Neural cell (in vitro differentiated cells): ENCODE results near the gene OCSTAMP. TPM values are rescaled to one million over a fixed set of nuclear protein-coding genes. Genes with fewer than 3 reads are reported as not detected.

ENCODE experiments used
- H2AFZ ChIP-seq: fragments of 200-600, 300-800 bp; sonication (generic), shearing (Covaris generic); 2 replicates; pipeline ENCODE4 v1.6.0; 2014; ENCODE audit warnings: low read depth, mild to moderate bottlenecking, antibody characterized with exemption, low read length, moderate library complexity
- H3F3A ChIP-seq: fragments of 200-600 bp; shearing (Covaris generic); 2 replicates; pipeline ENCODE4 v1.6.1; 2016; ENCODE audit warnings: mild to moderate bottlenecking, moderate library complexity, mixed read lengths, antibody characterized with exemption, low read length; ENCODE audit not compliant: insufficient read depth, poor library complexity, severe bottlenecking
- H3K27ac ChIP-seq: fragments of 200-600, 300-800 bp; sonication (generic), shearing (Covaris generic); 2 replicates; pipeline ENCODE4 v1.5.1; 2014; ENCODE audit warnings: mild to moderate bottlenecking, low read length, moderate library complexity
- H3K27me3 ChIP-seq: fragments of 300-800, 200-600 bp; sonication (generic), shearing (Covaris generic); 2 replicates; pipeline ENCODE4 v1.6.0; 2014; ENCODE audit warnings: mild to moderate bottlenecking, low read depth, low read length, moderate library complexity; ENCODE audit not compliant: insufficient read depth
- H3K36me3 ChIP-seq: fragments of 300-800, 200-600 bp; sonication (generic), shearing (Covaris generic); 2 replicates; pipeline ENCODE4 v1.5.1; 2014; ENCODE audit warnings: mild to moderate bottlenecking, antibody characterized with exemption, low read length, moderate library complexity; ENCODE audit not compliant: insufficient read depth
- H3K4me2 ChIP-seq: fragments of 300-800, 200-600 bp; sonication (generic), shearing (Covaris generic); 2 replicates; pipeline ENCODE4 v1.6.0; 2014; ENCODE audit warnings: mild to moderate bottlenecking, low read length
- H3K4me3 ChIP-seq: fragments of 300-800, 200-600 bp; sonication (generic), shearing (Covaris generic); 2 replicates; pipeline ENCODE4 v1.5.1; 2014; ENCODE audit warnings: mild to moderate bottlenecking, low read length, moderate library complexity
- H3K79me2 ChIP-seq: fragments of 200-600 bp; shearing (Covaris generic); replicated peaks from 2 replicates; pipeline ENCODE4 v1.6.0; 2014; ENCODE audit warnings: mild to moderate bottlenecking, low read length, moderate library complexity; ENCODE audit not compliant: insufficient read depth
- H3K9ac ChIP-seq: fragments of 300-800, 200-600 bp; sonication (generic), shearing (Covaris generic); 2 replicates; pipeline ENCODE4 v1.6.1; 2016; ENCODE audit warnings: mild to moderate bottlenecking, low read length, mixed read lengths
- H3K9me2 ChIP-seq: fragments of 200-600 bp; shearing (Covaris generic); 2 replicates; pipeline ENCODE4 v1.6.1; 2016; ENCODE audit warnings: mild to moderate bottlenecking, low read length, mixed read lengths; ENCODE audit not compliant: insufficient read depth
- H3K9me3 ChIP-seq: fragments of 200-600, 300-800 bp; sonication (generic), shearing (Covaris generic); 2 replicates; pipeline ENCODE4 v1.6.1; 2016; ENCODE audit warnings: mild to moderate bottlenecking, mixed run types, low read length, moderate library complexity, mixed read lengths
- H4K20me1 ChIP-seq: fragments of 200-600 bp; shearing (Covaris generic); 2 replicates; pipeline ENCODE4 v1.6.1; 2016; ENCODE audit warnings: mild to moderate bottlenecking, mixed run types; ENCODE audit not compliant: insufficient read depth
- EP300 ChIP-seq: fragments of 450-650 bp; conservative IDR thresholded peaks from 2 replicates; pipeline ENCODE4 v1.6.1; 2014; ENCODE audit warnings: antibody characterized with exemption, mild to moderate bottlenecking, moderate library complexity; ENCODE audit not compliant: poor library complexity, severe bottlenecking
- EZH2 ChIP-seq: fragments of 200-600, 300-800 bp; shearing (Covaris generic), sonication (generic); IDR thresholded peaks from 2 replicates; pipeline ENCODE4 v1.6.1; 2014; ENCODE audit warnings: antibody characterized with exemption, low read length, borderline replicate concordance, mild to moderate bottlenecking; ENCODE audit not compliant: insufficient read depth, poor library complexity, severe bottlenecking
- MXI1 ChIP-seq: fragments of 450-650 bp; conservative IDR thresholded peaks from 2 replicates; pipeline ENCODE4 v1.6.1; 2014; ENCODE audit warnings: antibody characterized with exemption, mild to moderate bottlenecking; ENCODE audit not compliant: poor library complexity, severe bottlenecking
- POLR2AphosphoS5 ChIP-seq: IDR thresholded peaks from 2 replicates; pipeline ENCODE4 v1.6.1; 2012
- RAD21 ChIP-seq: fragments of 450-650 bp; conservative IDR thresholded peaks from 2 replicates; pipeline ENCODE4 v1.6.1; 2014; ENCODE audit warnings: antibody characterized with exemption, mild to moderate bottlenecking, moderate library complexity
- SMC3 ChIP-seq: fragments of 450-650 bp; conservative IDR thresholded peaks from 2 replicates; pipeline ENCODE4 v1.6.1; 2014; ENCODE audit warnings: antibody characterized with exemption, mild to moderate bottlenecking, moderate library complexity; ENCODE audit not compliant: poor library complexity
- TAF1 ChIP-seq: IDR thresholded peaks from 2 replicates; pipeline ENCODE4 v1.6.1; 2012; ENCODE audit warnings: low read depth
- polyA plus RNA-seq: library from polyadenylated mRNA; depleted of rRNA; stranded (reverse); fragments of >200 nt; gene quantifications from 2 replicates; pipeline ENCODE4 v1.2.3, GENCODE V29; 2014
- TF ChIP-seq, protein P1 (sequence below): IDR thresholded peaks from 2 replicates; pipeline ENCODE4 v1.6.1; 2012; ENCODE audit warnings: borderline replicate concordance
- TF ChIP-seq, protein P2 (sequence below): fragments of 450-650 bp; IDR thresholded peaks from 2 replicates; pipeline ENCODE4 v1.5.1; 2014; ENCODE audit warnings: antibody characterized with exemption, mild to moderate bottlenecking, moderate library complexity; ENCODE audit not compliant: poor library complexity, severe bottlenecking

Gene OCSTAMP
- polyA plus RNA-seq, 1 donor from 2014 or later = not detected

DNA sequence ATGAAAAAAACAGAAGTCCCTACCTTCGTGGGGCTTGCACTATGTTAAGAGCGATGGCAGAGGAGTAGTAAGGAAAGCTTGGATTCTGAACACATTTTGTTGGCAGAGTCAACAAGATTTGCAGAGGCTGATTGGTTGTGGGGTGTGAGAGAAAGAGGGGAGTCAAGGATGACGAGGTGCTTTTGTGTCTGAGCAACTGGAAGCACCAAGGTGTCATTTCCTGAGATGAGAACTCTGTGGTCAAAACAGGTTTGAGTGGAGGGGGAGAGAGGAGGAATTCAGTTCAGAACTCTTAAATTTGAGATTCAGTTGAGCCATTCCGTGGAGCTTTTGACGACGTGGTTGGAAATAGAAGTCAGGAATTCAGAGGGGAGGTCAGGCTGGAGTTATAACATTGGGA lies 3.5 kb downstream of the OCSTAMP start:
- TF ChIP-seq, protein P1, sequence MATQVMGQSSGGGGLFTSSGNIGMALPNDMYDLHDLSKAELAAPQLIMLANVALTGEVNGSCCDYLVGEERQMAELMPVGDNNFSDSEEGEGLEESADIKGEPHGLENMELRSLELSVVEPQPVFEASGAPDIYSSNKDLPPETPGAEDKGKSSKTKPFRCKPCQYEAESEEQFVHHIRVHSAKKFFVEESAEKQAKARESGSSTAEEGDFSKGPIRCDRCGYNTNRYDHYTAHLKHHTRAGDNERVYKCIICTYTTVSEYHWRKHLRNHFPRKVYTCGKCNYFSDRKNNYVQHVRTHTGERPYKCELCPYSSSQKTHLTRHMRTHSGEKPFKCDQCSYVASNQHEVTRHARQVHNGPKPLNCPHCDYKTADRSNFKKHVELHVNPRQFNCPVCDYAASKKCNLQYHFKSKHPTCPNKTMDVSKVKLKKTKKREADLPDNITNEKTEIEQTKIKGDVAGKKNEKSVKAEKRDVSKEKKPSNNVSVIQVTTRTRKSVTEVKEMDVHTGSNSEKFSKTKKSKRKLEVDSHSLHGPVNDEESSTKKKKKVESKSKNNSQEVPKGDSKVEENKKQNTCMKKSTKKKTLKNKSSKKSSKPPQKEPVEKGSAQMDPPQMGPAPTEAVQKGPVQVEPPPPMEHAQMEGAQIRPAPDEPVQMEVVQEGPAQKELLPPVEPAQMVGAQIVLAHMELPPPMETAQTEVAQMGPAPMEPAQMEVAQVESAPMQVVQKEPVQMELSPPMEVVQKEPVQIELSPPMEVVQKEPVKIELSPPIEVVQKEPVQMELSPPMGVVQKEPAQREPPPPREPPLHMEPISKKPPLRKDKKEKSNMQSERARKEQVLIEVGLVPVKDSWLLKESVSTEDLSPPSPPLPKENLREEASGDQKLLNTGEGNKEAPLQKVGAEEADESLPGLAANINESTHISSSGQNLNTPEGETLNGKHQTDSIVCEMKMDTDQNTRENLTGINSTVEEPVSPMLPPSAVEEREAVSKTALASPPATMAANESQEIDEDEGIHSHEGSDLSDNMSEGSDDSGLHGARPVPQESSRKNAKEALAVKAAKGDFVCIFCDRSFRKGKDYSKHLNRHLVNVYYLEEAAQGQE = no peak
- TF ChIP-seq, protein P2, sequence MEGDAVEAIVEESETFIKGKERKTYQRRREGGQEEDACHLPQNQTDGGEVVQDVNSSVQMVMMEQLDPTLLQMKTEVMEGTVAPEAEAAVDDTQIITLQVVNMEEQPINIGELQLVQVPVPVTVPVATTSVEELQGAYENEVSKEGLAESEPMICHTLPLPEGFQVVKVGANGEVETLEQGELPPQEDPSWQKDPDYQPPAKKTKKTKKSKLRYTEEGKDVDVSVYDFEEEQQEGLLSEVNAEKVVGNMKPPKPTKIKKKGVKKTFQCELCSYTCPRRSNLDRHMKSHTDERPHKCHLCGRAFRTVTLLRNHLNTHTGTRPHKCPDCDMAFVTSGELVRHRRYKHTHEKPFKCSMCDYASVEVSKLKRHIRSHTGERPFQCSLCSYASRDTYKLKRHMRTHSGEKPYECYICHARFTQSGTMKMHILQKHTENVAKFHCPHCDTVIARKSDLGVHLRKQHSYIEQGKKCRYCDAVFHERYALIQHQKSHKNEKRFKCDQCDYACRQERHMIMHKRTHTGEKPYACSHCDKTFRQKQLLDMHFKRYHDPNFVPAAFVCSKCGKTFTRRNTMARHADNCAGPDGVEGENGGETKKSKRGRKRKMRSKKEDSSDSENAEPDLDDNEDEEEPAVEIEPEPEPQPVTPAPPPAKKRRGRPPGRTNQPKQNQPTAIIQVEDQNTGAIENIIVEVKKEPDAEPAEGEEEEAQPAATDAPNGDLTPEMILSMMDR = no peak
- TF ChIP-seq RAD21 (no peak), MXI1 (no peak), EZH2 (no peak), TAF1 (no peak), SMC3 (no peak), POLR2AphosphoS5 (no peak), EP300 (no peak)
- no peak overlapping the region for H3K4me2 ChIP-seq
- no peaks in the 10 kb centered on the region for H4K20me1 ChIP-seq
- H3K4me3 ChIP-seq = no peak overlapping the region
- H3K36me3 ChIP-seq = no peaks in the 10 kb centered on the region
- no peaks in the 10 kb centered on the region for H3F3A ChIP-seq
- H3K9ac ChIP-seq = no peak overlapping the region
- no peak overlapping the region for H2AFZ ChIP-seq
- no peaks in the 10 kb centered on the region for H3K27me3 ChIP-seq
- H3K27ac ChIP-seq = no peak overlapping the region
- H3K9me3 ChIP-seq = no peaks in the 10 kb centered on the region
- H3K9me2 ChIP-seq = no peaks in the 10 kb centered on the region
- no peaks in the 10 kb centered on the region for H3K79me2 ChIP-seq

DNA sequence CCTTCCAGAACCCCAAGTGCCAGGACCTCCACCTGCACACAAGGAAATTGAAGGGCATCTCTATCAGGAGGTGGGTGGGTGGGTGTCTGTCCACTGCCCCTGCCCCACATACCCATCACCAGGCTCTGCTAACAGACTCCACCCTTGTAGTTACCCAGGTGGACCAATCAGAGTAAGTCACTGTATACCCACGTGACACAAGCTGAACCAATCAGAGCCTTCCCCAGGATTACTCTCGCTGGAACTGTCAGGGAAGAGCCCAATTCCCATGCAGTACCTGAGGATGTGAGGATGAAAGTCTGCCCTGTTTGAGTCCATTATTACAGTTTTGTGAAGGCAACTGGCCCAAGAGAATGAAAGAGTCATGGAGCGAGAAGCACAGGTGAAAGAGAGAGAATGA lies 4.2 kb downstream of the OCSTAMP start:
- H3K36me3 ChIP-seq = no peaks in the 10 kb centered on the region
- H3K4me2 ChIP-seq = no peak overlapping the region
- no peak overlapping the region for H3K27ac ChIP-seq
- H3K9ac ChIP-seq = no peak overlapping the region
- H3K9me3 ChIP-seq = no peaks in the 10 kb centered on the region
- TF ChIP-seq POLR2AphosphoS5 (no peak), TAF1 (no peak), EZH2 (no peak), SMC3 (no peak), RAD21 (no peak), MXI1 (no peak), EP300 (no peak)
- TF ChIP-seq, protein P1 = no peak
- TF ChIP-seq, protein P2 = no peak
- no peaks in the 10 kb centered on the region for H3K27me3 ChIP-seq
- no peak overlapping the region for H2AFZ ChIP-seq
- no peaks in the 10 kb centered on the region for H3F3A ChIP-seq
- H3K4me3 ChIP-seq = no peak overlapping the region
- no peaks in the 10 kb centered on the region for H4K20me1 ChIP-seq
- no peaks in the 10 kb centered on the region for H3K9me2 ChIP-seq
- no peaks in the 10 kb centered on the region for H3K79me2 ChIP-seq
